ENCODE results near the gene RASL11B. TPM values are rescaled to one million over a fixed set of nuclear protein-coding genes. Genes with fewer than 3 reads are reported as not detected.

The RASL11B gene
- total and polyA plus RNA-seq, 12 donors: 1.2 to 16.5 (median 5.3) TPM

- Histone ChIP-seq H3K27ac (no peak overlapping the region), H3K27me3 (no peaks in the 10 kb centered on the region), H3K4me3 (no peak overlapping the region), H3K4me1 (no peaks in the 10 kb centered on the region), H3K36me3 (no peaks in the 10 kb centered on the region), H3K9me3 (peaks cover 0 to 4% (median 0%) of the 10 kb centered on the region in 11 donors)
- DNase-seq (no peak), ATAC-seq (no peak)
- 86 to 93% methylated on average over 1 of the region's 1 CpG for WGBS, 2 donors
- no peak for TF ChIP-seq CTCF (IDR thresholded peaks at IDR 0.05)
- intact Hi-C loops (cut with DNase I): no loop called here
These were observed 32.3 kb downstream of the RASL11B start for GRCh38 chr4:52894443-52894842.

- no peaks in the 10 kb centered on the region for H3K4me1 ChIP-seq
- H3K27ac ChIP-seq: no peak overlapping the region
- no peak for TF ChIP-seq CTCF (IDR thresholded peaks at IDR 0.05)
- no peak overlapping the region for H3K4me3 ChIP-seq
- H3K9me3 ChIP-seq: peaks cover 0 to 8% (median 0%) of the 10 kb centered on the region in 11 donors
- WGBS, 2 donors: 95 to 99% methylated on average over 4 of the region's 4 CpGs
- peaks cover 0 to 13% (median 0%) of the 10 kb centered on the region in 9 donors for H3K36me3 ChIP-seq
- DNase-seq: no peak
- ATAC-seq: no peak
- no peaks in the 10 kb centered on the region for H3K27me3 ChIP-seq
- intact Hi-C loops (cut with DNase I): no loop called here
These were observed 41.2 kb downstream of the RASL11B start for GRCh38 chr4:52903273-52903672.

GRCh38 chr4:52904421-52904820 lies 42.3 kb downstream of the RASL11B start:
- H3K4me1 ChIP-seq: no peaks in the 10 kb centered on the region
- H3K27ac ChIP-seq: no peak overlapping the region
- no peak overlapping the region for H3K4me3 ChIP-seq
- TF ChIP-seq CTCF (IDR thresholded peaks at IDR 0.05): no peak
- H3K27me3 ChIP-seq: no peaks in the 10 kb centered on the region
- ATAC-seq: no peak
- H3K36me3 ChIP-seq: peaks cover 0 to 13% (median 0%) of the 10 kb centered on the region in 9 donors
- peaks cover 0 to 8% (median 0%) of the 10 kb centered on the region in 11 donors for H3K9me3 ChIP-seq
- intact Hi-C loops (cut with DNase I): no loop called here
- no peak for DNase-seq
- 87 to 91% methylated on average over 4 of the region's 4 CpGs for WGBS, 2 donors

- intact Hi-C loops (cut with DNase I): no loop called here
- no peak for TF ChIP-seq CTCF (IDR thresholded peaks at IDR 0.05)
- Histone ChIP-seq H3K4me3 (no peak overlapping the region), H3K9me3 (no peaks in the 10 kb centered on the region), H3K36me3 (peaks cover 0 to 8% (median 0%) of the 10 kb centered on the region in 9 donors), H3K4me1 (peaks cover 0 to 9% (median 0%) of the 10 kb centered on the region in 9 donors), H3K27ac (no peak overlapping the region), H3K27me3 (no peaks in the 10 kb centered on the region)
- no peak for DNase-seq
- no peak for ATAC-seq
- WGBS, 2 donors: 73 to 77% methylated on average over 2 of the region's 2 CpGs
These were observed 45.4 kb downstream of the RASL11B start for GRCh38 chr4:52907510-52907909.
